GM12878 (cell line): ENCODE measurements around the gene RAB21. TPM values are rescaled to one million over a fixed set of nuclear protein-coding genes. Genes with fewer than 3 reads are reported as not detected.
A peak's percentile ranks its signal among the peaks of the same experiment; 100 is the strongest.

Experiments used
- ATAC-seq: fragments of 200-7000 bp; cut with Tn5 transposase; 3 replicates; pipeline ENCODE4 v1.9.1; 2020; ENCODE audit warnings: mild to moderate bottlenecking, moderate library complexity
- BruUV-seq: library from RNA; stranded (reverse); fragments of 400-500 nt; replicated peaks from 2 replicates; lab custom pipeline; 2021; lab: Mats Ljungman, UMichigan
- CTCF ChIA-PET: fragments of 300-600 bp; sonication (Branson Sonifier 250); formaldehyde crosslinking; extraction: SDS; loops from one replicate; lab custom pipeline; 2021; ENCODE audit warnings: inconsistent platforms; lab: Yijun Ruan, JAX
- POLR2A ChIA-PET: fragments of 350-600 bp; formaldehyde crosslinking; extraction: SDS; loops from one replicate; lab custom pipeline; 2021; ENCODE audit warnings: inconsistent platforms; lab: Charles Lee
- RAD21 ChIA-PET: fragments of 300-600 bp; sonication (Branson Sonifier 250); formaldehyde crosslinking; loops from one replicate; lab custom pipeline; 2023; ENCODE audit warnings: antibody characterized with exemption; ENCODE audit not compliant: unreplicated experiment; lab: Charles Lee
- SMC1A ChIA-PET: fragments of 300-600 bp; sonication (Branson Sonifier 250); formaldehyde crosslinking; loops from one replicate; lab custom pipeline; 2023; ENCODE audit not compliant: unreplicated experiment, uncharacterized antibody; lab: Charles Lee
- DNase-seq: peaks from one replicate; pipeline ENCODE4 v3.0.0-alpha.2; 2011; ENCODE audit warnings: low read depth, low spot score
- FAIRE-seq: peaks from 3 replicates; lab custom pipeline; 2011; peaks lifted over from hg19 to GRCh38; lab: Jason Lieb, UNC
- H2AFZ ChIP-seq: 2 replicates; pipeline ENCODE4 v1.6.0; 2011; ENCODE audit warnings: low read depth, low read length, control low read depth; ENCODE audit not compliant: control insufficient read depth
- H3K27ac ChIP-seq: 2 replicates; pipeline ENCODE4 v1.5.1; 2011; ENCODE audit warnings: control low read depth; ENCODE audit not compliant: control insufficient read depth, insufficient read depth
- H3K27me3 ChIP-seq, 2 experiments: replicated peaks in 1 of 2; 2 replicates each; pipeline versions ENCODE4 v1.6.0 to v1.6.1; 2011; ENCODE audit warnings: low read length in 1 of 2; ENCODE audit not compliant: control insufficient read depth in 2 of 2, insufficient read depth in 2 of 2
- H3K36me3 ChIP-seq, 2 experiments: 2 replicates each; pipeline ENCODE4 v1.5.1; 2011; ENCODE audit warnings: low read length in 1 of 2; ENCODE audit not compliant: control insufficient read depth in 2 of 2, insufficient read depth in 2 of 2
- H3K4me1 ChIP-seq: 2 replicates; pipeline ENCODE4 v1.6.1; 2011; ENCODE audit warnings: mild to moderate bottlenecking, low read length, moderate library complexity, mixed read lengths; ENCODE audit not compliant: control insufficient read depth, insufficient read depth
- H3K4me2 ChIP-seq: 2 replicates; pipeline ENCODE4 v1.6.0; 2011; ENCODE audit warnings: control low read depth; ENCODE audit not compliant: control insufficient read depth, insufficient read depth
- H3K4me3 ChIP-seq: fragments of 200-600 bp; sonication (generic); 2 replicates; pipeline ENCODE4 v1.5.1; 2016
- H3K79me2 ChIP-seq: 2 replicates; pipeline ENCODE4 v1.6.0; 2011; ENCODE audit warnings: low read length; ENCODE audit not compliant: control insufficient read depth, insufficient read depth
- H3K9ac ChIP-seq: 2 replicates; pipeline ENCODE4 v1.8.0; 2011; ENCODE audit warnings: low read length, control low read depth, mixed read lengths; ENCODE audit not compliant: control insufficient read depth, insufficient read depth
- H3K9me3 ChIP-seq: replicated peaks from 3 replicates; pipeline ENCODE4 v1.5.1; 2011; ENCODE audit warnings: mild to moderate bottlenecking, low read length; ENCODE audit not compliant: control insufficient read depth, insufficient read depth
- H4K20me1 ChIP-seq: 2 replicates; pipeline ENCODE4 v1.6.0; 2011; ENCODE audit not compliant: control insufficient read depth, insufficient read depth
- MTA2 ChIP-seq: fragments of 450-650 bp; IDR thresholded peaks from 2 replicates; pipeline ENCODE4 v1.6.1; 2016; ENCODE audit warnings: low read depth, mild to moderate bottlenecking, moderate library complexity
- TCF12 ChIP-seq: IDR thresholded peaks from 2 replicates; pipeline ENCODE4 v1.6.1; 2011; ENCODE audit warnings: low read depth, mild to moderate bottlenecking, low read length
- WGBS: methylation state at CpG from one replicate; pipeline ENCODE4 v1.1.6; 2016; ENCODE audit warnings: low lambda C conversion rate; ENCODE audit not compliant: insufficient replicate concordance, insufficient coverage; ENCODE audit errors: missing lambda C conversion rate; 5-methylcytosine and 5-hydroxymethylcytosine counted together
- in situ Hi-C: fragments of 300-500 bp; cut with MboI; formaldehyde crosslinking; loops from 9 replicates; pipeline ENCODE4 v1.14.3; 2018; ENCODE audit warnings: mixed read lengths
- intact Hi-C: fragments of 100-400 bp; cut with micrococcal nuclease; formaldehyde crosslinking; loops from one replicate; pipeline ENCODE4 v1.14.2; 2022; ENCODE audit not compliant: unreplicated experiment
- polyA plus RNA-seq, 11 experiments: library from polyadenylated mRNA; depleted of rRNA in 4 of 11; unstranded in 6 of 11; stranded (reverse) in 5 of 11; fragments of >200 nt; fragmentation: Nextera tagmentation in 4 of 11; fragmentation: Illumina TruSeq in 1 of 11; extraction: Ambion mirVana in 4 of 11; extraction: Trizol in 1 of 11; gene quantifications; 1 replicate in 1 of 11; 2 replicates in 10 of 11; pipeline versions ENCODE4 v1.2.1 to v1.2.3, GENCODE V29; 2011 to 2016; ENCODE audit warnings: inconsistent platforms in 2 of 11, missing spikeins in 2 of 11, low read depth in 1 of 11
- total RNA-seq, 4 experiments: library from RNA; depleted of rRNA in 3 of 4; stranded (reverse); fragments of >200 nt in 3 of 4; fragmentation: Illumina TruSeq in 1 of 4; extraction: Trizol in 1 of 4; gene quantifications; 2 replicates each; pipeline versions ENCODE4 v1.2.1 to v1.2.3, GENCODE V29; 2013 to 2021
- TF ChIP-seq, protein P1 (sequence below): fragments of 450-650 bp; IDR thresholded peaks from 2 replicates; pipeline ENCODE4 v1.6.1; 2016; ENCODE audit warnings: mild to moderate bottlenecking, moderate library complexity, borderline replicate concordance

The RAB21 gene
- total and polyA plus RNA-seq, 10 of the 15 experiments (the other 5 are each of a cell fraction or from before 2014, with no cell fraction given), result 2.8 to 42.8 (median 16.1) TPM

DNA sequence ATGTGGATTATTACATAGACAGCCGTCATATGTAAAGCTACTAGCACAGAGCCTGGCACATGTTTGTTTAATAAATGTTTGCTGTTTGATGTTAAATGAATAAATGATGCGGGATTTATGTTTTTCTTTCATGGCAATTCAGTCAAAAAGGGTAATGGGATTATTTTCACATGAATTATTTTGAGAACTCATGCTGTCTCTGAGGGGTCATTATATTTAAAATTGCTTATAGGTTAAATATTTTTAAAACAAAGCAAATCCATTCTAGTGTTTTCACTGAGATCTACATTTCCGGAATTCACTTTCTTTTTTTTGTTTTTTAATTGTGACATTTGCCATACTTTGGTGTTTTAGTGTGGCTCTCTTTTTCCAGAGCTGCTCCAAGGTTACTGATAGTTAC is 5.3 kb downstream of the RAB21 start:
- H3K9me3 ChIP-seq, result peaks cover 44% of the 10 kb centered on the region
- no peak for DNase-seq
- in situ Hi-C loops (no loop called here), intact Hi-C loops (no loop called here)
- no peaks in the 10 kb centered on the region for H3K4me1 ChIP-seq
- peaks cover 0 to 7% of the 10 kb centered on the region in 2 experiments; a peak in 2 of 4 replicates for H3K36me3 ChIP-seq
- FAIRE-seq, result no peak
- ChIA-PET CTCF (interaction anchor here (1.3 to 3.0 kb wide), 3 partner anchors 13 to 87 kb away, joined by 4 to 13 read pairs (median 6); no protein-coding TSS in a partner anchor), RAD21 (interaction anchor here (0.6 to 3.0 kb wide), 2 partner anchors 14 to 74 kb away, joined by 4 to 10 read pairs; partner anchors contain the start of gene TMEM19), SMC1A (interaction anchor here (1.1 to 2.9 kb wide), 4 partner anchors 13 to 73 kb away, joined by 3 to 10 read pairs (median 4); no protein-coding TSS in a partner anchor), POLR2A (interaction anchor here (0.5 to 1.9 kb wide), 3 partner anchors 8 to 21 kb away, joined by 3 to 7 read pairs (median 4); no protein-coding TSS in a partner anchor)
- no TSS peak for BruUV-seq
- 0 out of 2 replicates have a peak overlapping the region, but pooled peaks have one; percentile 20 for H3K4me3 ChIP-seq
- no peak for ATAC-seq
- H3K79me2 ChIP-seq, result peaks cover 91% of the 10 kb centered on the region
- no peak overlapping the region for H3K4me2 ChIP-seq
- H4K20me1 ChIP-seq, result no peaks in the 10 kb centered on the region
- TF ChIP-seq MTA2, result no peak
- TF ChIP-seq TCF12, result no peak
- TF ChIP-seq, protein P1, sequence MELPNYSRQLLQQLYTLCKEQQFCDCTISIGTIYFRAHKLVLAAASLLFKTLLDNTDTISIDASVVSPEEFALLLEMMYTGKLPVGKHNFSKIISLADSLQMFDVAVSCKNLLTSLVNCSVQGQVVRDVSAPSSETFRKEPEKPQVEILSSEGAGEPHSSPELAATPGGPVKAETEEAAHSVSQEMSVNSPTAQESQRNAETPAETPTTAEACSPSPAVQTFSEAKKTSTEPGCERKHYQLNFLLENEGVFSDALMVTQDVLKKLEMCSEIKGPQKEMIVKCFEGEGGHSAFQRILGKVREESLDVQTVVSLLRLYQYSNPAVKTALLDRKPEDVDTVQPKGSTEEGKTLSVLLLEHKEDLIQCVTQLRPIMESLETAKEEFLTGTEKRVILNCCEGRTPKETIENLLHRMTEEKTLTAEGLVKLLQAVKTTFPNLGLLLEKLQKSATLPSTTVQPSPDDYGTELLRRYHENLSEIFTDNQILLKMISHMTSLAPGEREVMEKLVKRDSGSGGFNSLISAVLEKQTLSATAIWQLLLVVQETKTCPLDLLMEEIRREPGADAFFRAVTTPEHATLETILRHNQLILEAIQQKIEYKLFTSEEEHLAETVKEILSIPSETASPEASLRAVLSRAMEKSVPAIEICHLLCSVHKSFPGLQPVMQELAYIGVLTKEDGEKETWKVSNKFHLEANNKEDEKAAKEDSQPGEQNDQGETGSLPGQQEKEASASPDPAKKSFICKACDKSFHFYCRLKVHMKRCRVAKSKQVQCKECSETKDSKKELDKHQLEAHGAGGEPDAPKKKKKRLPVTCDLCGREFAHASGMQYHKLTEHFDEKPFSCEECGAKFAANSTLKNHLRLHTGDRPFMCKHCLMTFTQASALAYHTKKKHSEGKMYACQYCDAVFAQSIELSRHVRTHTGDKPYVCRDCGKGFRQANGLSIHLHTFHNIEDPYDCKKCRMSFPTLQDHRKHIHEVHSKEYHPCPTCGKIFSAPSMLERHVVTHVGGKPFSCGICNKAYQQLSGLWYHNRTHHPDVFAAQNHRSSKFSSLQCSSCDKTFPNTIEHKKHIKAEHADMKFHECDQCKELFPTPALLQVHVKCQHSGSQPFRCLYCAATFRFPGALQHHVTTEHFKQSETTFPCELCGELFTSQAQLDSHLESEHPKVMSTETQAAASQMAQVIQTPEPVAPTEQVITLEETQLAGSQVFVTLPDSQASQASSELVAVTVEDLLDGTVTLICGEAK, result no peak
- no peak overlapping the region for H3K27ac ChIP-seq
- WGBS, result 100% methylated on average over 3 of the region's 3 CpGs
- H3K27me3 ChIP-seq, result no peaks in the 10 kb centered on the region
- no peak overlapping the region for H2AFZ ChIP-seq
- H3K9ac ChIP-seq, result no peak overlapping the region
